HG02678 (cell line): ENCODE data around the gene CAMK2B.
A peak's percentile ranks its signal among the peaks of the same experiment; 100 is the strongest.
"Not testable (repeated sequence)": the region's sequence is repeated elsewhere in the genome, so short reads cannot be mapped to it uniquely, and the experiment has no call there.

Source experiments
- ATAC-seq: cut with Tn5 transposase; IDR thresholded peaks from one replicate; pipeline ENCODE4 v1.9.1; 2021; ENCODE audit warnings: mild to moderate bottlenecking, moderate library complexity; ENCODE audit not compliant: unreplicated experiment

The CAMK2B gene

GRCh38 chr7:44219371-44220045, 105.9 kb downstream of the CAMK2B start:
- no peak for ATAC-seq

GRCh38 chr7:44218418-44219201, 106.8 kb downstream of the CAMK2B start:
- no peak for ATAC-seq

- ATAC-seq, result no peak
Observed at GRCh38 chr7:44217852-44218402, 107.5 kb downstream of the CAMK2B start.

GRCh38 chr7:44217223-44217714, 108.1 kb downstream of the CAMK2B start:
- ATAC-seq, result no peak

GRCh38 chr7:44216521-44217222, 108.7 kb downstream of the CAMK2B start:
- ATAC-seq, result no peak

GRCh38 chr7:44216019-44216418, 109.4 kb downstream of the CAMK2B start:
- ATAC-seq, result no peak

- no peak for ATAC-seq
Observed at GRCh38 chr7:44215531-44215930, 109.9 kb downstream of the CAMK2B start.

- ATAC-seq, result no peak
Observed at GRCh38 chr7:44213877-44214388, 111.5 kb downstream of the CAMK2B start.

- ATAC-seq, result no peak
Observed at GRCh38 chr7:44213206-44213876, 112.1 kb downstream of the CAMK2B start.

GRCh38 chr7:44212581-44213184, 112.7 kb downstream of the CAMK2B start:
- ATAC-seq, result no peak

- no peak for ATAC-seq
Observed at GRCh38 chr7:44212018-44212417, 113.4 kb downstream of the CAMK2B start.

- no peak for ATAC-seq
Observed at GRCh38 chr7:44211126-44211675, 114.2 kb downstream of the CAMK2B start.

- ATAC-seq, result no peak
Observed at GRCh38 chr7:44210107-44210506, 115.3 kb downstream of the CAMK2B start.

GRCh38 chr7:44208085-44208484, 117.3 kb downstream of the CAMK2B start:
- ATAC-seq, result no peak

- no peak for ATAC-seq
Observed at GRCh38 chr7:44206008-44206407, 119.4 kb downstream of the CAMK2B start.

GRCh38 chr7:44201813-44202212, 123.6 kb downstream of the CAMK2B start:
- no peak for ATAC-seq

- peak; percentile 100 for ATAC-seq
Observed at GRCh38 chr7:44200699-44201461, 124.5 kb downstream of the CAMK2B start, which contains the start of gene YKT6. YKT6 (plus strand) TSS chr7:44200978; CDS start chr7:44201136, 158 bp downstream.

- not testable (repeated sequence) for ATAC-seq
Observed at GRCh38 chr7:44200163-44200562, 125.2 kb downstream of the CAMK2B start.

- no peak for ATAC-seq
Observed at GRCh38 chr7:44197474-44197873, 127.9 kb downstream of the CAMK2B start.
